Measurements from ENCODE around the gene C2orf69. TPM values are rescaled to one million over a fixed set of nuclear protein-coding genes. Genes with fewer than 3 reads are reported as not detected.

The C2orf69 gene
- total and polyA plus RNA-seq, 2 of the 13 experiments (the other 11 are each of a cell fraction or from before 2014, with no cell fraction given), result 4.8 to 19.3 TPM

- no peak overlapping the region for H3K4me3 ChIP-seq (replicated peaks in 1 of 3; ENCODE audit: insufficient read depth in 1 of 3, low read depth in 2 of 3, low read length in 3 of 3)
- peak; percentile 8 for FAIRE-seq
- no peak for ATAC-seq
- DNase-seq (ENCODE audit: low spot score), result no peak
- in situ Hi-C loops (cut with HindIII; ENCODE audit: extremely low pct_ligation_motif_present, low pct_unique_long_range_greater_than_20kb), result no loop called here
- TF ChIP-seq KDM5A (IDR thresholded peaks at IDR 0.05; ENCODE audit: borderline replicate concordance, low read length) (peak; percentile 50; the same call in 1 of the 2 replicates), FOXC1 (CRISPR knock-in tag; IDR thresholded peaks at IDR 0.05; ENCODE audit: borderline replicate concordance) (no peak)
- no peak overlapping the region for H3K9ac ChIP-seq (ENCODE audit: insufficient read depth, low read depth, low read length)
- ChIA-PET CTCF (ENCODE audit: low intra/inter-chr PET ratio, low total read pairs) (no interaction called here), POLR2A (no interaction called here)
- no peaks in the 10 kb centered on the region for H3K4me1 ChIP-seq (ENCODE audit: insufficient read depth, low read length)
- no peaks in the 10 kb centered on the region for H4K20me1 ChIP-seq (ENCODE audit: insufficient read depth, low read length)
- intact Hi-C loops (cut with micrococcal nuclease; ENCODE audit: unreplicated experiment), result no loop called here
- WGBS (ENCODE audit: low lambda C conversion rate), result 64% methylated on average over 1 of the region's 1 CpG
- H3K79me2 ChIP-seq (ENCODE audit: insufficient read depth, low read length), result no peaks in the 10 kb centered on the region
- H3K27ac ChIP-seq (ENCODE audit: extremely low read length, insufficient read depth, low read length), result no peak overlapping the region
- H3K4me2 ChIP-seq (ENCODE audit: low read depth, low read length), result no peak overlapping the region
- H3K9me3 ChIP-seq (ENCODE audit: low read length), result peaks cover 19% of the 10 kb centered on the region
- H2AFZ ChIP-seq (ENCODE audit: low read length), result no peak overlapping the region
- no TSS peak for BruUV-seq (replicated peaks)
- H3K36me3 ChIP-seq (replicated peaks in 1 of 2; ENCODE audit: control insufficient read depth in 1 of 2, insufficient read depth in 2 of 2, low read length in 2 of 2), result no peaks in the 10 kb centered on the region
- no peaks in the 10 kb centered on the region; a peak in 1 of 5 replicates for H3K27me3 ChIP-seq (ENCODE audit: control insufficient read depth in 1 of 2, insufficient read depth in 2 of 2, low read length in 2 of 2)
Observed at GRCh38 chr2:199874209-199874608, 36.9 kb upstream of the C2orf69 start.

- H3K27ac ChIP-seq (ENCODE audit: extremely low read length, insufficient read depth, low read length), result no peak overlapping the region
- FAIRE-seq (no peak), DNase-seq (ENCODE audit: low spot score) (no peak), ATAC-seq (no peak)
- peaks cover 19% of the 10 kb centered on the region for H3K9me3 ChIP-seq (ENCODE audit: low read length)
- no peaks in the 10 kb centered on the region; a peak in 1 of 5 replicates for H3K27me3 ChIP-seq (ENCODE audit: control insufficient read depth in 1 of 2, insufficient read depth in 2 of 2, low read length in 2 of 2)
- H3K4me2 ChIP-seq (ENCODE audit: low read depth, low read length), result no peak overlapping the region
- H3K79me2 ChIP-seq (ENCODE audit: insufficient read depth, low read length), result no peaks in the 10 kb centered on the region
- H3K4me1 ChIP-seq (ENCODE audit: insufficient read depth, low read length), result no peaks in the 10 kb centered on the region
- no peak overlapping the region for H2AFZ ChIP-seq (ENCODE audit: low read length)
- POLR2A ChIA-PET, result no interaction called here
- no peaks in the 10 kb centered on the region for H4K20me1 ChIP-seq (ENCODE audit: insufficient read depth, low read length)
- no peak overlapping the region for H3K9ac ChIP-seq (ENCODE audit: insufficient read depth, low read depth, low read length)
- in situ Hi-C loops (cut with HindIII; ENCODE audit: extremely low pct_ligation_motif_present, low pct_unique_long_range_greater_than_20kb) (no loop called here), intact Hi-C loops (cut with micrococcal nuclease; ENCODE audit: unreplicated experiment) (no loop called here)
- WGBS (ENCODE audit: low lambda C conversion rate), result 10% methylated on average over 1 of the region's 1 CpG
- no TSS peak for BruUV-seq (replicated peaks)
- H3K36me3 ChIP-seq (replicated peaks in 1 of 2; ENCODE audit: control insufficient read depth in 1 of 2, insufficient read depth in 2 of 2, low read length in 2 of 2), result no peaks in the 10 kb centered on the region
- CTCF ChIA-PET (ENCODE audit: low intra/inter-chr PET ratio, low total read pairs), result no interaction called here
- H3K4me3 ChIP-seq (replicated peaks in 1 of 3; ENCODE audit: insufficient read depth in 1 of 3, low read depth in 2 of 3, low read length in 3 of 3), result no peak overlapping the region
- TF ChIP-seq ZBTB42 (CRISPR knock-in tag; IDR thresholded peaks at IDR 0.05) (no peak), MLLT10 (CRISPR knock-in tag; IDR thresholded peaks at IDR 0.05) (no peak), ZNF547 (CRISPR knock-in tag; IDR thresholded peaks at IDR 0.05) (no peak), ZNF580 (CRISPR knock-in tag; IDR thresholded peaks at IDR 0.05; ENCODE audit: borderline replicate concordance, low read depth) (no peak), ISL2 (CRISPR knock-in tag; IDR thresholded peaks at IDR 0.05) (no peak), AGO1 (IDR thresholded peaks at IDR 0.05; ENCODE audit: low read depth, low read length, poor library complexity, severe bottlenecking) (no peak), ZNF468 (CRISPR knock-in tag; IDR thresholded peaks at IDR 0.05) (no peak), JUN (CRISPR knock-in tag; IDR thresholded peaks at IDR 0.05) (no peak), TAF15 (IDR thresholded peaks at IDR 0.05; ENCODE audit: low read depth, low read length, poor library complexity, severe bottlenecking) (no peak), SNAI1 (CRISPR knock-in tag; IDR thresholded peaks at IDR 0.05; ENCODE audit: borderline replicate concordance) (no peak), TEF (CRISPR knock-in tag; IDR thresholded peaks at IDR 0.05) (no peak), ZNF512B (CRISPR knock-in tag; IDR thresholded peaks at IDR 0.05; ENCODE audit: borderline replicate concordance) (no peak), ZNF350 (CRISPR knock-in tag; IDR thresholded peaks at IDR 0.05; ENCODE audit: borderline replicate concordance, low read depth) (no peak)
Observed at GRCh38 chr2:199875400-199875799, 35.7 kb upstream of the C2orf69 start.

Measured in HepG2 (cell line).